ENCODE results near the gene TNP2. TPM values are rescaled to one million over a fixed set of nuclear protein-coding genes. Genes with fewer than 3 reads are reported as not detected.

TNP2 gene
- total RNA-seq, 5 donors from 2014 or later (not counting 1 experiment from before 2014, with no cell fraction given), result not detected

DNA sequence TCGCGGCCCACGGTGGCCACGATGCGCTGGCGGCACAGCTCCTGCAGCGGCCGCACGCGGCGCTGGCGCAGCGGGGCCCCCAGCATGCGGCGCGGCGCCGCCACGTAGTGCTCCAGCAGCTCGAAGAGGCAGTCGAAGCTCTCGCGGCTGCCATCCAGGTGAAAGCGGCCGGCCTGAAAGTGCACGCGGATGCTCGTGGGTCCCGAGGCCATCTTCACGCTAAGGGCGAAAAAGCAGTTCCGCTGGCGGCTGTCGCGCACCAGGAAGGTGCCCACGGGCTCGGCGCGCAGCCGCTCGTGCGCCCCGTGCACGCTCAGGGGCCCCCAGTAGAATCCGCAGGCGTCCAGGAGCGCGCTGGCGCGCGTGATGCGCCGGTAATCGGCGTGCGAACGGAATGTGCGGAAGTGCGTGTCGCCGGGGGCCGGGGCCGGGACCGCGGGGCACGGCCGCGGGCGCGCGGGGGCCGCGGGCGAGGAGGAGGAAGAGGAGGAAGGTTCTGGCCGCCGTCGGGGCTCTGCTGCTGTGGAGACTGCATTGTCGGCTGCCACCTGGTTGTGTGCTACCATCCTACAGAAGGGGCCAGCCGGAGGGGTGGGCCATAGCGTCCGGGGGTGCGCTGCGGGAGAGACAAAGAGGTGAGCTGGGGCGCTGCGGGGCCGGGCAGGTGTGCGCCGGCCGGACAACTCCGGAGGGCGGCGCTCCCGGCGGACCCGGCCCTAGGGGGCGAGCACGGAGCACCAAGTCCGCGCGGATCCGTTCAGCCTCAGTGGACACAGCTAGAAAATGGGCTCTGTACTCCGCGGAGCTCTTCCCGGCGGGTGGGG lies 14.0 kb downstream of the TNP2 start:
- no peaks in the 10 kb centered on the region for H3K36me3 ChIP-seq (ENCODE audit: control insufficient read depth in 2 of 2, extremely low read depth in 1 of 2, insufficient read depth in 1 of 2, low read length in 1 of 2)
- peak overlapping the region; percentile 80 to 81 for H3K27ac Mint-ChIP-seq
- peaks cover 19% of the 10 kb centered on the region for H3K36me3 Mint-ChIP-seq
- H3K4me3 Mint-ChIP-seq, result peak overlapping the region; percentile 81 to 92 (median 83)
- H3K9me3 Mint-ChIP-seq, result no peaks in the 10 kb centered on the region
- H3K27me3 ChIP-seq (replicated peaks in 1 of 2; ENCODE audit: control insufficient read depth in 2 of 2, extremely low read depth in 1 of 2, insufficient read depth in 2 of 2, low read length in 1 of 2), result no peaks in the 10 kb centered on the region
- ATAC-seq (replicated peaks in 1 of 4), result peak; percentile 32 to 39 (median 38)
- ChIA-PET POLR2A (interaction anchor here (0.6 to 1.9 kb wide), 15 partner anchors 22 to 542 kb away, joined by 3 to 19 read pairs (median 4); no protein-coding TSS in a partner anchor), CTCF (interaction anchor here (0.6 to 3.1 kb wide), 15 partner anchors 8 to 313 kb away, joined by 3 to 30 read pairs (median 4); partner anchors contain the start of gene DEXI (in 1 of the 2))
- under 1% methylated on average over 105 of the region's 105 CpGs for WGBS (ENCODE audit: insufficient coverage)
- peaks cover 61 to 70% (median 64%) of the 10 kb centered on the region in 3 donors for H3K4me1 Mint-ChIP-seq
- peaks cover 41 to 66% of the 10 kb centered on the region in 2 experiments for H3K4me1 ChIP-seq (ENCODE audit: control insufficient read depth in 1 of 2, extremely low read depth in 1 of 2, insufficient read depth in 2 of 2, low read length in 2 of 2)
- peak overlapping the region; percentile 62 to 64 for H3K4me3 ChIP-seq (ENCODE audit: control insufficient read depth in 1 of 2, extremely low read depth in 1 of 2, low read length in 1 of 2)
- H3K27ac ChIP-seq (ENCODE audit: low read length), result peak overlapping the region; percentile 48
- H3K9me3 ChIP-seq, result no peaks in the 10 kb centered on the region
- H3K27me3 Mint-ChIP-seq, result no peaks in the 10 kb centered on the region
- DNase-seq, result peak; percentile 56 to 86 (median 77)

DNA sequence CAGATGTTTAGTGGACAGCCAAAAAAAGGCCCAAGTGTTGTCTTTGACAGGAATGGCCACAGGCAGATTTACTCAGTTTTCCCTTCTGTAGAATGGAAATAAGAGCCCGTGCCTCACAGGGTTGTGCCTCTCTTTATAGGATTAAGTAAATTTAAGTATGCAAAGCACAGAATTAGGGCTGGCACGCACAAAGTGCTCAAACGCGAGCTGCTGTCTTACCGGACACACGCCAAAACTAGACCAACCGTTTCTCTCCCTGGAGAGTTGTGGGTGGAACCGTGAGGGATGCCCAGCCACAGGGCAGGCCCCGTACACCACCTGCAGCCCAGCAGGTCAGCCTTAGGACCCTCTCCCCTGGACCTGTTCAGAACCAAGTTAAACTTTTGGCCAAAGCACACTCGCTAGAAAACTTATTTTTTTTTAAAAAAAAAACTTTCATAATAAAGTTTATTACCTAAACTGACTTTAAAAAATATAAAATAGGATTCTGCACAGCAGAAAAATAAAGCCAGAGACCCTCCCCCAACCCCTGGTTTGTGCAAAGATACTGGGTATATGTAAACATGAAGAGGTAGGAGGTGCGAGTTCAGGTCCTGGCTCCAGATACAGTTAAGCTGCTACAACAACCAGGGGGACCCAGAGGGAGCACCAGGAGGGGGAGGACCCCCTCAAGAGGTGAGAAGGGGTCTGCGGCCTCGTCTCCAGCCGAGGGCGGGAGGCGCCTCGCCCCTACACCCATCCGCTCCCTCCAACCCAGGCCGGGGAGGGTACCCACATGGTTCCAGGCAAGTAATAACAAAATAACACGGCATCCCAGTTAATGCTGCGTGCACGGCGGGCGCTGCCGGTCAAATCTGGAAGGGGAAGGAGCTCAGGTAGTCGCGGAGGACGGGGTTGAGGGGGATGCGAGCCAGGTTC lies 14.9 kb downstream of the TNP2 start:
- H3K27me3 Mint-ChIP-seq, result no peaks in the 10 kb centered on the region
- CTCF ChIA-PET, result interaction anchor here (0.6 to 3.1 kb wide), 10 partner anchors 9 to 312 kb away, joined by 3 to 30 read pairs (median 4); partner anchors contain the start of gene DEXI (in 1 of the 2)
- peaks cover 19% of the 10 kb centered on the region for H3K36me3 Mint-ChIP-seq
- peak overlapping the region; percentile 24 for H3K27ac ChIP-seq (ENCODE audit: low read length)
- H3K9me3 Mint-ChIP-seq, result no peaks in the 10 kb centered on the region
- no peaks in the 10 kb centered on the region for H3K36me3 ChIP-seq (ENCODE audit: control insufficient read depth in 2 of 2, extremely low read depth in 1 of 2, insufficient read depth in 1 of 2, low read length in 1 of 2)
- H3K4me1 Mint-ChIP-seq, result peaks cover 57 to 63% (median 59%) of the 10 kb centered on the region in 3 donors
- DNase-seq (peak in 3 of 35 experiments; percentile 18 to 33 (median 30)), ATAC-seq (replicated peaks in 1 of 4) (peak in 1 of 4 experiments; percentile 0)
- peak overlapping the region; percentile 62 to 64 for H3K4me3 ChIP-seq (ENCODE audit: control insufficient read depth in 1 of 2, extremely low read depth in 1 of 2, low read length in 1 of 2)
- POLR2A ChIA-PET, result interaction anchor here (0.7 to 0.8 kb wide), 4 partner anchors 21 to 543 kb away, joined by 3 to 4 read pairs (median 3); no protein-coding TSS in a partner anchor
- peak overlapping the region; percentile 92 for H3K27ac Mint-ChIP-seq
- peak overlapping the region; percentile 81 to 92 (median 87) for H3K4me3 Mint-ChIP-seq
- H3K9me3 ChIP-seq, result no peaks in the 10 kb centered on the region
- H3K27me3 ChIP-seq (replicated peaks in 1 of 2; ENCODE audit: control insufficient read depth in 2 of 2, extremely low read depth in 1 of 2, insufficient read depth in 2 of 2, low read length in 1 of 2), result no peaks in the 10 kb centered on the region
- 7% methylated on average over 16 of the region's 29 CpGs for WGBS (ENCODE audit: insufficient coverage)
- H3K4me1 ChIP-seq (ENCODE audit: control insufficient read depth in 1 of 2, extremely low read depth in 1 of 2, insufficient read depth in 2 of 2, low read length in 2 of 2), result peaks cover 41 to 64% of the 10 kb centered on the region in 2 experiments

DNA sequence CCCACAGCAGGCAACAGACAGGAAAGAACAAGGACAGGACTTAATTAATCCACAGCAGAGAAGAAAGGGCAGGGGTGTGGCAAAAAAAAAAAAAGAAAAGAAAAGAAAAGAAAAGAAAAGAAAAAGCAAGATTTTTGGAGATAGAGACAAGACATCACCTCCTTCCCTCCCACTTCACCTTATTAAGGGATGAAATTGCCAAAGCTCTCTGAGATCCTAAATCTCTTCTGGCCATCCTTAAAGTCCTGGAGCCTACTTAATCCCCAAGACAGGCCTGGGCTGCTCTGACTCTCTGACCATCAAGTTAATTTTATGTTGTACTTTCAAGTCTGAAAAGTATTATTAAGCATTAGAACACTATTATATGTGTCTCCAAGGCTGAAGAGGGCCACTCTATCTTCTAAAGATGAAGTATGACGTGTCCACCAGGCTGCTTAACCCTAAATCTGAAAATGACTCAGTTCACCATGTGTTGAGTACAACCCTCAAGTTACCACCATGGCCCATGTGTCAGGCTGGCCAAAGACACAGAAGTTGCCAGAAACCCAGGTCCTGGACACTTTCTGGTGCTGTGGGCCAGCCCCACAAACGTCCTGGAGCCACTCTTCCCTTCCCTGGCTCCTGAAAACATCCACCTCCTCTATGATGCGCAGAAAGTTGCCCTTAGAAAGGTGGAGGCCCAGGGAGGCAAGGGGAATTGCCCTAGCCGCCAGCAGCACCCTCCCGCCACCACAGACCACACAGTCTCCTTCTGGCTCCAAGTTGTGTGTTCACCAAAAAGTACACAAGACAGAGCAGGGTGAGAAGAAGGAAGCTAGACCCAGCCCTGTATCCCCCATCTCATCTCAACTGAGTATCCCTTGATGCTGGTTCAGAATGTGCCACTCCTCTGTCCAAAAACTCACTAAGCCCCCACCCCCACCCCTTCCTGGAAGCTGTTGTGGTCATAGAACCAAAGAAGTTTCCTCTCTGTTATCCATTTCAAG lies 15.8 kb downstream of the TNP2 start:
- Mint-ChIP-seq H3K27ac (peak overlapping the region; percentile 92), H3K27me3 (no peaks in the 10 kb centered on the region), H3K4me1 (peaks cover 49 to 58% (median 53%) of the 10 kb centered on the region in 3 donors), H3K36me3 (peaks cover 19% of the 10 kb centered on the region), H3K4me3 (peak overlapping the region; percentile 81 to 92 (median 87)), H3K9me3 (no peaks in the 10 kb centered on the region)
- H3K4me3 ChIP-seq (ENCODE audit: control insufficient read depth in 1 of 2, extremely low read depth in 1 of 2, low read length in 1 of 2), result peak overlapping the region; percentile 62 to 64
- H3K27ac ChIP-seq (ENCODE audit: low read length), result no peak overlapping the region
- peaks cover 37 to 54% of the 10 kb centered on the region in 2 experiments for H3K4me1 ChIP-seq (ENCODE audit: control insufficient read depth in 1 of 2, extremely low read depth in 1 of 2, insufficient read depth in 2 of 2, low read length in 2 of 2)
- peak in 31 of 35 experiments; percentile 24 to 71 (median 44) for DNase-seq
- H3K27me3 ChIP-seq (replicated peaks in 1 of 2; ENCODE audit: control insufficient read depth in 2 of 2, extremely low read depth in 1 of 2, insufficient read depth in 2 of 2, low read length in 1 of 2), result no peaks in the 10 kb centered on the region
- H3K36me3 ChIP-seq (ENCODE audit: control insufficient read depth in 2 of 2, extremely low read depth in 1 of 2, insufficient read depth in 1 of 2, low read length in 1 of 2), result no peaks in the 10 kb centered on the region
- CTCF ChIA-PET, result interaction anchor here in 1 of 2 donors (0.6 to 3.1 kb wide), 4 partner anchors 20 to 45 kb away, joined by 4 to 30 read pairs (median 7); no protein-coding TSS in a partner anchor
- no peak for ATAC-seq (replicated peaks in 1 of 4)
- 60% methylated on average over 1 of the region's 5 CpGs for WGBS (ENCODE audit: insufficient coverage)
- POLR2A ChIA-PET, result no interaction called here
- H3K9me3 ChIP-seq, result no peaks in the 10 kb centered on the region

DNA sequence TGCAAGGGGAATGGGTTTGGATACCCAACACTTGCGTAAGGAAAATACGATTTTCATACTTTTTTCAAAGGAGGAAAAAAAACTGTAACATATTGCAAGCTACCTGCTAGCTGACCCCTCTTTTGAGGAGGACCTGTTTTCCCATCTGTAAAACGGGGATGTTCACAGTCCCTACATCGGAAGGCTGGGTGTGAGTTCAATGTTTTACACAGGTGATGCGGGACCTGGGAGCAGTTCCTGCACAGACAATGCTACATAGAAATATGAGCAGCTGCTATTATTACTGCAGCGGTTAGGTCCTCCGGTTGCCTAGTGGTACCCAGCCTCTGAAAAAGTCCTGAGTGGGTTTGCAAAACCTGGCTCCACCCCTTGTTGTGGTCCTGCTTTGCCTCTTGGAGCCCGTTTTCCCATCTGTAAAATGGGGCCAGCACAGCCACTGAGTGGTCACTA lies 16.6 kb downstream of the TNP2 start:
- Mint-ChIP-seq H3K4me3 (peak overlapping the region; percentile 81 to 92 (median 87)), H3K27me3 (no peaks in the 10 kb centered on the region), H3K4me1 (peaks cover 43 to 52% (median 47%) of the 10 kb centered on the region in 3 donors), H3K9me3 (no peaks in the 10 kb centered on the region), H3K27ac (peak overlapping the region; percentile 92), H3K36me3 (peaks cover 19% of the 10 kb centered on the region)
- Histone ChIP-seq H3K27me3 (replicated peaks in 1 of 2; ENCODE audit: control insufficient read depth in 2 of 2, extremely low read depth in 1 of 2, insufficient read depth in 2 of 2, low read length in 1 of 2) (no peaks in the 10 kb centered on the region), H3K4me1 (ENCODE audit: control insufficient read depth in 1 of 2, extremely low read depth in 1 of 2, insufficient read depth in 2 of 2, low read length in 2 of 2) (peaks cover 33 to 46% of the 10 kb centered on the region in 2 experiments), H3K36me3 (ENCODE audit: control insufficient read depth in 2 of 2, extremely low read depth in 1 of 2, insufficient read depth in 1 of 2, low read length in 1 of 2) (no peaks in the 10 kb centered on the region), H3K4me3 (ENCODE audit: control insufficient read depth in 1 of 2, extremely low read depth in 1 of 2, low read length in 1 of 2) (peak overlapping the region; percentile 11 to 44), H3K9me3 (no peaks in the 10 kb centered on the region), H3K27ac (ENCODE audit: low read length) (peak overlapping the region; percentile 61)
- ATAC-seq (replicated peaks in 1 of 4) (no peak), DNase-seq (peak in 2 of 35 experiments; percentile 21 to 27)
- 95% methylated on average over 4 of the region's 8 CpGs for WGBS (ENCODE audit: insufficient coverage)
- POLR2A ChIA-PET, result interaction anchor here (0.9 to 1.0 kb wide), 3 partner anchors 27 to 46 kb away, joined by 3 to 5 read pairs (median 3); no protein-coding TSS in a partner anchor
- CTCF ChIA-PET, result interaction anchor here in 1 of 2 donors (0.6 to 1.7 kb wide), 5 partner anchors 19 to 288 kb away, joined by 3 to 10 read pairs (median 4); no protein-coding TSS in a partner anchor

All from T-cell (primary cell).